ENCODE data around the gene RCAN1.

DNA sequence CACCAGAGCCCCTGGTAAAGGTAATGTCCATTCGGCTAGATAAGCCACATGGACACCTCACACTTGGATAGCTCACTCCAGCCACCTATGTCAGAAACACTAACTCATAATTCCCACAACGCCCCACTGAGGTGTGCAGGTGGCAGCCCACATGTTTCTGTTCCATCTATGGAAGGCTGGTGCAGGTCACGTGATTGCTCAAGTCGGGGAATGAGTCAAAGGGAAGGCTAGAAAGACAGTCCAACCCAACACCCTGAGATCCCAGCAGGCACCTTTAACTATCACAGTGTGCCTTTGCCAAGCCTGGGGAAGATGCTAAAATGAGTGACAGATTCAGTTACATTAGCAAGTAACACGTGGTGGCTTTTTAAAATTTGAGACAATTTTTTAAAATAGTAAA is 57.7 kb downstream of the RCAN1 start:
- TF ChIP-seq, protein P1, sequence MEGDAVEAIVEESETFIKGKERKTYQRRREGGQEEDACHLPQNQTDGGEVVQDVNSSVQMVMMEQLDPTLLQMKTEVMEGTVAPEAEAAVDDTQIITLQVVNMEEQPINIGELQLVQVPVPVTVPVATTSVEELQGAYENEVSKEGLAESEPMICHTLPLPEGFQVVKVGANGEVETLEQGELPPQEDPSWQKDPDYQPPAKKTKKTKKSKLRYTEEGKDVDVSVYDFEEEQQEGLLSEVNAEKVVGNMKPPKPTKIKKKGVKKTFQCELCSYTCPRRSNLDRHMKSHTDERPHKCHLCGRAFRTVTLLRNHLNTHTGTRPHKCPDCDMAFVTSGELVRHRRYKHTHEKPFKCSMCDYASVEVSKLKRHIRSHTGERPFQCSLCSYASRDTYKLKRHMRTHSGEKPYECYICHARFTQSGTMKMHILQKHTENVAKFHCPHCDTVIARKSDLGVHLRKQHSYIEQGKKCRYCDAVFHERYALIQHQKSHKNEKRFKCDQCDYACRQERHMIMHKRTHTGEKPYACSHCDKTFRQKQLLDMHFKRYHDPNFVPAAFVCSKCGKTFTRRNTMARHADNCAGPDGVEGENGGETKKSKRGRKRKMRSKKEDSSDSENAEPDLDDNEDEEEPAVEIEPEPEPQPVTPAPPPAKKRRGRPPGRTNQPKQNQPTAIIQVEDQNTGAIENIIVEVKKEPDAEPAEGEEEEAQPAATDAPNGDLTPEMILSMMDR (tag by site-specific recombination; IDR thresholded peaks at IDR 0.05) = no peak
- TF ChIP-seq ZNF157 (tag by site-specific recombination; IDR thresholded peaks at IDR 0.05) (no peak), HOXA7 (CRISPR knock-in tag; IDR thresholded peaks at IDR 0.05; ENCODE audit: borderline replicate concordance) (no peak), ZNF24 (tag by site-specific recombination; IDR thresholded peaks at IDR 0.05) (no peak), ZNF302 (tag by site-specific recombination; IDR thresholded peaks at IDR 0.05; ENCODE audit: low read depth) (no peak), TCF7L2 (IDR thresholded peaks at IDR 0.05; ENCODE audit: borderline replicate concordance, low read depth, low read length) (no peak), ZNF785 (tag by site-specific recombination; IDR thresholded peaks at IDR 0.05) (no peak), MZF1 (tag by site-specific recombination; IDR thresholded peaks at IDR 0.05; ENCODE audit: borderline replicate concordance) (no peak), ZFP3 (tag by site-specific recombination; IDR thresholded peaks at IDR 0.05; ENCODE audit: low read depth) (no peak), ZNF423 (tag by site-specific recombination; IDR thresholded peaks at IDR 0.05) (no peak)
- TF ChIP-seq, protein P2, sequence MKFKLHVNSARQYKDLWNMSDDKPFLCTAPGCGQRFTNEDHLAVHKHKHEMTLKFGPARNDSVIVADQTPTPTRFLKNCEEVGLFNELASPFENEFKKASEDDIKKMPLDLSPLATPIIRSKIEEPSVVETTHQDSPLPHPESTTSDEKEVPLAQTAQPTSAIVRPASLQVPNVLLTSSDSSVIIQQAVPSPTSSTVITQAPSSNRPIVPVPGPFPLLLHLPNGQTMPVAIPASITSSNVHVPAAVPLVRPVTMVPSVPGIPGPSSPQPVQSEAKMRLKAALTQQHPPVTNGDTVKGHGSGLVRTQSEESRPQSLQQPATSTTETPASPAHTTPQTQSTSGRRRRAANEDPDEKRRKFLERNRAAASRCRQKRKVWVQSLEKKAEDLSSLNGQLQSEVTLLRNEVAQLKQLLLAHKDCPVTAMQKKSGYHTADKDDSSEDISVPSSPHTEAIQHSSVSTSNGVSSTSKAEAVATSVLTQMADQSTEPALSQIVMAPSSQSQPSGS (tag by site-specific recombination; IDR thresholded peaks at IDR 0.05; ENCODE audit: low read depth) = no peak
- TF ChIP-seq, protein P3, sequence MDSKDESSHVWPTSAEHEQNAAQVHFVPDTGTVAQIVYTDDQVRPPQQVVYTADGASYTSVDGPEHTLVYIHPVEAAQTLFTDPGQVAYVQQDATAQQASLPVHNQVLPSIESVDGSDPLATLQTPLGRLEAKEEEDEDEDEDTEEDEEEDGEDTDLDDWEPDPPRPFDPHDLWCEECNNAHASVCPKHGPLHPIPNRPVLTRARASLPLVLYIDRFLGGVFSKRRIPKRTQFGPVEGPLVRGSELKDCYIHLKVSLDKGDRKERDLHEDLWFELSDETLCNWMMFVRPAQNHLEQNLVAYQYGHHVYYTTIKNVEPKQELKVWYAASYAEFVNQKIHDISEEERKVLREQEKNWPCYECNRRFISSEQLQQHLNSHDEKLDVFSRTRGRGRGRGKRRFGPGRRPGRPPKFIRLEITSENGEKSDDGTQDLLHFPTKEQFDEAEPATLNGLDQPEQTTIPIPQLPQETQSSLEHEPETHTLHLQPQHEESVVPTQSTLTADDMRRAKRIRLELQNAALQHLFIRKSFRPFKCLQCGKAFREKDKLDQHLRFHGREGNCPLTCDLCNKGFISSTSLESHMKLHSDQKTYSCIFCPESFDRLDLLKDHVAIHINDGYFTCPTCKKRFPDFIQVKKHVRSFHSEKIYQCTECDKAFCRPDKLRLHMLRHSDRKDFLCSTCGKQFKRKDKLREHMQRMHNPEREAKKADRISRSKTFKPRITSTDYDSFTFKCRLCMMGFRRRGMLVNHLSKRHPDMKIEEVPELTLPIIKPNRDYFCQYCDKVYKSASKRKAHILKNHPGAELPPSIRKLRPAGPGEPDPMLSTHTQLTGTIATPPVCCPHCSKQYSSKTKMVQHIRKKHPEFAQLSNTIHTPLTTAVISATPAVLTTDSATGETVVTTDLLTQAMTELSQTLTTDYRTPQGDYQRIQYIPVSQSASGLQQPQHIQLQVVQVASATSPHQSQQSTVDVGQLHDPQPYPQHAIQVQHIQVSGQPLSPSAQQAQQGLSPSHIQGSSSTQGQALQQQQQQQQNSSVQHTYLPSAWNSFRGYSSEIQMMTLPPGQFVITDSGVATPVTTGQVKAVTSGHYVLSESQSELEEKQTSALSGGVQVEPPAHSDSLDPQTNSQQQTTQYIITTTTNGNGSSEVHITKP (tag by site-specific recombination; IDR thresholded peaks at IDR 0.05) = no peak
